Cardiac fibroblast (primary cell): ENCODE measurements around the gene ST6GALNAC2.

Experiments
- DNase-seq, 2 donors: peaks; one replicate each; pipeline versions ENCODE4 v3.0.0 to v3.0.0-alpha.2; 2010; ENCODE audit warnings: low read depth in 2 of 2
- H3K4me3 ChIP-seq, 2 donors: replicated peaks in 1 of 2; 1 replicate in 1 of 2; 2 replicates in 1 of 2; pipeline ENCODE4 v1.5.1; 2011; ENCODE audit warnings: low read depth in 2 of 2, low read length in 2 of 2, mild to moderate bottlenecking in 2 of 2, moderate library complexity in 1 of 2
- TF ChIP-seq, protein P1 (sequence below): IDR thresholded peaks from one replicate; pipeline ENCODE4 v1.5.1; 2011; ENCODE audit warnings: low read depth, mild to moderate bottlenecking, low read length, inconsistent platforms

ST6GALNAC2 gene

DNA sequence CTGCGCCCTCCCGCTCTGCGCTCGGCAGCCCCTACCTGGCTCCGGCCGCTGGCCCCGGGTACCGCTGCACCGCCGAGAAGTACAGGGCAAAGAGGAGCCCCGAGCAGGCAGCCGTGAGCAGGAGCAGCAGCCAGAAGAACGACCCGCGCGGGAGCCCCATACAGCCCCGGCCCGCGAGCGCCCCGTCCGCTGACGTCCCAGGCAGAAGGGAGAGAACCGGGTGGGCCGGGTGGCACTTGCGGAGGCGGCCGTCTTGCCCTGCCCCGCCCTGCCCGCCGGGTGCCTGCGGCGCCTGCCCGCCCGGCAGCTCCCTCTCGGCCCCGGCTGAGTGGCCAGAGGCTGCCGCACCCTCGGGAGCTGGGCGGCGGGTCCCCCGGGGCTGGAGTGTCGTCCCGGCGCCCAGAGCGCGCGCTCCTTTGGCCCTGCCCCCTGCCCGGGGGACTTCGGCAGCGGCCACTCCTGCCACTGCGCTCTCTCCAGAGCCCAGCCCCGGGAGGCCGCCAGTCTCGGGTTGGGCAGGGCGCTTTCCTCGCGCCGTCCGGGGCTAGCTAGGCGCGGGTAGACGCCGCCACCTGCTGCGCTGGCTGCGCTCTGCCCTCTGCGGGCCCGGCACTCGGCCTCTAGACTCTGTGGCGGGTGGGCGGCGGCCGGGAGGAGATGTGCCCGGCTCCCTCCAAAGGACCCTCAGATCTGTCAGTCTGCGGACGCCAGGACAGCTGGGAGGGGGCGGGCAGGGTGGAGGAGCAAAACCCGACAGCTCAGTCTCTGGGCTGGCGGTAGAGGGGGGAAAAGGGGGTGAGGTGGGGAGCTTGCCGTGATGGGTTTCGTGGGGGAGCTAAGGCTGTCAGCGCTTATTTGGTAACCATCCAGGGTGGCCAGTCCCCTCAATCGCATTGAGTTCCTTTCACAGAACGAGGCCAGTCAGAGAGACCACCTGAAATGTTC, at the start of gene ST6GALNAC2:
TSS of gene ST6GALNAC2 (minus strand) at position 212 of the 945 bp plus-strand sequence. CDS start at position 160, 52 bp downstream.
- TF ChIP-seq, protein P1, sequence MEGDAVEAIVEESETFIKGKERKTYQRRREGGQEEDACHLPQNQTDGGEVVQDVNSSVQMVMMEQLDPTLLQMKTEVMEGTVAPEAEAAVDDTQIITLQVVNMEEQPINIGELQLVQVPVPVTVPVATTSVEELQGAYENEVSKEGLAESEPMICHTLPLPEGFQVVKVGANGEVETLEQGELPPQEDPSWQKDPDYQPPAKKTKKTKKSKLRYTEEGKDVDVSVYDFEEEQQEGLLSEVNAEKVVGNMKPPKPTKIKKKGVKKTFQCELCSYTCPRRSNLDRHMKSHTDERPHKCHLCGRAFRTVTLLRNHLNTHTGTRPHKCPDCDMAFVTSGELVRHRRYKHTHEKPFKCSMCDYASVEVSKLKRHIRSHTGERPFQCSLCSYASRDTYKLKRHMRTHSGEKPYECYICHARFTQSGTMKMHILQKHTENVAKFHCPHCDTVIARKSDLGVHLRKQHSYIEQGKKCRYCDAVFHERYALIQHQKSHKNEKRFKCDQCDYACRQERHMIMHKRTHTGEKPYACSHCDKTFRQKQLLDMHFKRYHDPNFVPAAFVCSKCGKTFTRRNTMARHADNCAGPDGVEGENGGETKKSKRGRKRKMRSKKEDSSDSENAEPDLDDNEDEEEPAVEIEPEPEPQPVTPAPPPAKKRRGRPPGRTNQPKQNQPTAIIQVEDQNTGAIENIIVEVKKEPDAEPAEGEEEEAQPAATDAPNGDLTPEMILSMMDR, result peak; percentile 5
- H3K4me3 ChIP-seq, result peak within 1 kb of the TSS; percentile 47
- DNase-seq, result peak in 1 of 2 donors; percentile 51

DNA sequence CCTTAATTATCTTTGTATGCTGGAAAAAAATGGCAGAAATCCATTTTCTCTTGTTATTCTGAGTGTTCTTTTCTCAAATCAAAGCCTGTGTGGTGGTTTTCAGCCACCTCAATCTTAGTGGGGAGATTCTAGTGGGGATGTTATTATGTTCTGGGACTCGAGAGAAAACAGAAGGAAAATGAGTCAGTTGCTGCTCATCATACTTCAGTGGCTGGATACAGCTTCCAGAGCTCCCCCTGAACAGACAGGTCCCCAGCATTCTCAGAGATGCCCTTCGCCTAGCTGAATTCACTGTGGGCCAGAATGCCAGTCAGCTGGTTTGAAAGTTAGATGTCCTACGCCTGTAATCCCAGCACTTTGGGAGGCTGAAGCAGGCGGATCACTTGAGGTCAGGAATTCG, 49.4 kb upstream of the ST6GALNAC2 start:
- peak in 1 of 2 donors; percentile 41 for DNase-seq
- TF ChIP-seq, protein P1, result no peak

DNA sequence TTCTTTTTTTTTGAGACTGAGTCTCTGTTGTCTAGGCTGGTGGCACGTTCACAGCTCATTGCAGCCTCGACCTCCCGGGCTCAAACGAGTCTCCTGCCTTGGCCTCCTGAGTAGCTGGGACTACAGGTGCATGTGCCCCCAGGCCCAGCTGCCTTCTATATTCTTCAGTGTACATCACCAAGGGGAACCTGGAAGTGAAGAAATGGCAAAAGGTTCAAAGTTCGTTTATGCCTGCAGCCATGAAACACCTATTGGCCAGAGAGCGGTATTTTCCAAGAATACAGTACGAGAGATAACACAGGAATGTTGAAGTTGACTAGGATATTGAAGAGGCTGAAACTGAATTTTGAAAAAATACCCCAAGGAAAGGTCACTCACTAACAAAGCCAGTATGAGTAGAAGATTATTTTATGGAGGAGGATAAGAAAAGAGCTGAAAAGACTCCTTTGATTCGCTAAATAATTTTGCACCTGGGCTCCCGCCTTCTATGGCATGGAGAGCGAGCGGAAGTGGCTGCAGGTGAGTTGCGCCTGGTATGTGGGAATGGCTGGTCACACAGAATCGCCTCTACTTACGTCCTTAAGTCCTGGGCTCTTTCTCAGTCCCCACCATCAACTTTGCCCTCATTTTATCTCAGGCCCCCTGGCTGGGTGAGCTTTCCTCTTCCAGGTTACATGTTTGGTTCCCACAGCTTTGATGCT, 48.1 kb upstream of the ST6GALNAC2 start:
- TF ChIP-seq, protein P1, result no peak
- no peak for DNase-seq
- no peak overlapping the region for H3K4me3 ChIP-seq

More for the DNA sequence above, 49.4 kb upstream of the ST6GALNAC2 start:
- H3K4me3 ChIP-seq, result no peak overlapping the region

DNA sequence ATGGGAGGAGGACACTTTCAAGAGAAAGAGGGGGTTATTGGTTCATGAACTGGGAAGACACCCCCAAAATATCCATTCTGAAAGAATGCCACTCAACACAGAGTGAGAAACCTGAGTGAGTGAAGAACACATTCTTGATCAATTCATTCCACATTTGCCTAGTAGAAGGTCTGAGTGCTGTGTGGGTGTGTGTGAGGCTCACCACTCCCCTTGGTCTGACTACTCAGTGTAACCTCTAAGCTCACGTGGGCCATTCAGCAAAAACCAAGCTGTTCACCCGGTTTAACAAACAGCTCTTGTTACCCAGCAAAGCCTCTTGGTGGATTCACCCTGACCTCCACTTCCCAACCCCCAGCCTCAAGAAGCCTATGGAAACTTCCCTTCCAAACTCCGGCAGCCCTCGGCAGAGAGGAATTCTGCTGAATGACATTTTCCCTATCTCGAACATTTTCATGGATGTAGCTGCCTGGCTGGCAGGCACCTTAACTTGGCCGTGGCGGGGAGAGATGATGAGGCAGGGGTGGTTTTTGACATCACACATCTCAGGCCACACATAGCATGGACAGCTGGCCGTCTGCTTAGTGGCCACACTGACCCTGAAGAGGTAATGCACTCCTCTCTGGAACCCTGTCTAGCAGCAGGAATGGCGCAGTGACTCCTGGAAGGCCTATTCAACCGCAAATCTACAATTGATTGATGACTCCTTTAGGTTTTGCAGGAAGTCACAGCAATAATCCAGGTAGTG, 46.3 kb upstream of the ST6GALNAC2 start:
- DNase-seq, result no peak

DNA sequence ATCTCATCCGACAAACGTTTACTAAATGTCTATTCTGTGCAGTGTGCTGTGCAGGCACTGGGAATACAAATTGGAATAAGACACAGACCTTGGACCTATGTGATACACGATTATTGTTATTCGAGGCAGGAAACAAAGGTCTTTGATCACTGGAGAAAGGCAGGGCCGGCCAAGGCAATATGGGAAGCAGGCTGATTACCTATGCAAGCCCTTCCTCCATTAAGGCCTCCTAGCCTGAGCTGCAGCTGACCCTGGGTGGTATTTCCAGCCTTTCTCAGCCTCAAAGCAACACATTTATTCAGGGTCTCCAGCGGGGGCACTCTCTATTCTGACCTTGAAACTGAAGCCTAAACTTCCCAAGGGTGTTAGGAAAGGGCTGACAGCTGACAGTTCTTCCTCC, 44.5 kb upstream of the ST6GALNAC2 start:
- TF ChIP-seq, protein P1, result no peak
- no peak for DNase-seq
- no peak overlapping the region for H3K4me3 ChIP-seq

More for the DNA sequence above, 46.3 kb upstream of the ST6GALNAC2 start:
- TF ChIP-seq, protein P1, result no peak
- no peak overlapping the region for H3K4me3 ChIP-seq

DNA sequence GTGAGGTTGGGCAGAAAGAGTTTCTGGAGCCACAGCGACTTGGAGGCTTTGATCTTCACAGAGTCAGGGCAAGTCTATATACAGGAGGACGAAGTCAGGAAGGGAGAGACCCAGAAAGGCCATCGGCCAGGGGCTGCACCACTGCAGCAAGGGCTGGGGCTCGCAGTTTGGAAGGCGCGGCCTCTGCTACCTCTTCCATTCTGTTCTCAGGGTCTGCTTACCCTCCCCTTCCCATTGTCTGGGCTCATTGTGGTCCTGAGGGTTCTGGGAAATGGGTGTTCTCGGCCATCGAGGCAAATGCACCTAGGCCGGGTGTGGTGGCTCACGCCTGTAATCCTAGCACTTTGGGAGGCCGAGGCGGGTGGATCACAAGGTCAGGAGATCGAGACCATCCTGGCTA, 41.9 kb upstream of the ST6GALNAC2 start:
- TF ChIP-seq, protein P1, result no peak
- no peak for DNase-seq
- H3K4me3 ChIP-seq, result no peak overlapping the region
